ENCODE measurements around the gene CNTNAP5.

- TF ChIP-seq POLR2A (IDR thresholded peaks at IDR 0.05): no peak
- TF ChIP-seq, protein P1, sequence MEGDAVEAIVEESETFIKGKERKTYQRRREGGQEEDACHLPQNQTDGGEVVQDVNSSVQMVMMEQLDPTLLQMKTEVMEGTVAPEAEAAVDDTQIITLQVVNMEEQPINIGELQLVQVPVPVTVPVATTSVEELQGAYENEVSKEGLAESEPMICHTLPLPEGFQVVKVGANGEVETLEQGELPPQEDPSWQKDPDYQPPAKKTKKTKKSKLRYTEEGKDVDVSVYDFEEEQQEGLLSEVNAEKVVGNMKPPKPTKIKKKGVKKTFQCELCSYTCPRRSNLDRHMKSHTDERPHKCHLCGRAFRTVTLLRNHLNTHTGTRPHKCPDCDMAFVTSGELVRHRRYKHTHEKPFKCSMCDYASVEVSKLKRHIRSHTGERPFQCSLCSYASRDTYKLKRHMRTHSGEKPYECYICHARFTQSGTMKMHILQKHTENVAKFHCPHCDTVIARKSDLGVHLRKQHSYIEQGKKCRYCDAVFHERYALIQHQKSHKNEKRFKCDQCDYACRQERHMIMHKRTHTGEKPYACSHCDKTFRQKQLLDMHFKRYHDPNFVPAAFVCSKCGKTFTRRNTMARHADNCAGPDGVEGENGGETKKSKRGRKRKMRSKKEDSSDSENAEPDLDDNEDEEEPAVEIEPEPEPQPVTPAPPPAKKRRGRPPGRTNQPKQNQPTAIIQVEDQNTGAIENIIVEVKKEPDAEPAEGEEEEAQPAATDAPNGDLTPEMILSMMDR (IDR thresholded peaks at IDR 0.05): no peak
Observed at GRCh38 chr2:124693156-124693555, 668.1 kb downstream of the CNTNAP5 start.
